HG02943 (cell line): ENCODE measurements around the gene TTPAL.

Experiments used
- ATAC-seq: cut with Tn5 transposase; IDR thresholded peaks from one replicate; pipeline ENCODE4 v1.9.1; 2021; ENCODE audit warnings: mild to moderate bottlenecking, low read depth, moderate library complexity; ENCODE audit not compliant: unreplicated experiment

Gene TTPAL

GRCh38 chr20:44532981-44533331 is 57.3 kb downstream of the TTPAL start:
- no peak for ATAC-seq

- no peak for ATAC-seq
These were observed 58.3 kb downstream of the TTPAL start for GRCh38 chr20:44533928-44534327.

DNA sequence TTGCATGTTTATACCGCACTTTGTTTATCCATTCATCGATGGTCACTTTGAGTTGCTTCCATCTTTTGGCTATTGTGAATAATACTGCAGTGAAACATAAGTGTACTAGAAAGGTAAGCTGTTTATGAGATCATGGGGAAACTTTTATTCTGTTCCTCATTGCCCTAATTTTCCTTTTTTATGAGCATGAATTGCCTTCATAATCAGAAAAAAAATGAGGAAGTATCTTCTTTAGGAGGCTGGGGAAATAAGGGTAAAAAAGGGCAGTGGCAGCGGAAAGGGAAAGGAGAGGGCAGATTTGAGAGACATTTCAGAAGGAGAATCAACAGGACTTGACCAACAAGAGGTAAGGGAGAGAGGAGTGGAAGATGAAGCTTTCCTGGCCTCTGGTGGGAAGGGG is 60.5 kb downstream of the TTPAL start:
- no peak for ATAC-seq

GRCh38 chr20:44537993-44538392 is 62.3 kb downstream of the TTPAL start:
- ATAC-seq, result no peak

GRCh38 chr20:44540834-44541233 is 65.2 kb downstream of the TTPAL start:
- ATAC-seq, result no peak

DNA sequence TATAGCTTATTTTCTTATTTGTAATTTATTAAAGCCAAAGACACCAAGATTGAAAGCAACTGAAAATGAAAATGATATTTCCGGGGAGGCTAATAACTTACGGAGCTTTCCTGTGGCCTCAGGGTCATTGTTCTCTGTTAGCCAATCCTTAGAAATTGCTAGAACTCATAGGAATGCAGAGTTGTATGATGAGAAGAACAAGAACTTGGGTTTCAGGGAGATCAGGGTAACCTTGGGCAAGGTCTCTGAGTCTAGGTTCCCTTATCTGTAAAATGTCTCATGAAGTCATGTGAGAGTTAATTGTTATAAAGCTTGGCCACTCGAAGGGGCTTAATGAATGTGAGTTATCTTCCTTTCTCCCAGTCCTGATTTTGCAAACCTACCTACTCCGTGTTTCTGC is 66.3 kb downstream of the TTPAL start:
- no peak for ATAC-seq

DNA sequence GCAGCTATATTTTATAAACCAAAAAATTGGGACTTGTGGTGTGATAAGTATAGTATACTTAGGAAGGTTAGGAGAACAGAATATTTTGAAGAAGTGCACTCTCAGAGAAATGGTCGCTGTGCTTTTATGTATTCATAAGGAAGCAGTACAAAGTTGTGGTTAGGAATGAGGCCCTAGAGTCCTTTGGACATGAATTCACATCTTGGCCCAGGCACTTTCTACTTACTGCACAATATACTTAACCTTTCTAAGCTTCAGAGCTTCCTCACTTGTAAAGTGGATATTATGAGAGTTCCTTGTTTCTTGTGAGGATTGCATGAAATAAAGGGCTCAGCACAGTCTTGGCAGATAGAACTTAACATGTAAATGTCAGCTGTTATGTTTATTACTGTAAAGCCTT is 67.2 kb downstream of the TTPAL start:
- no peak for ATAC-seq

DNA sequence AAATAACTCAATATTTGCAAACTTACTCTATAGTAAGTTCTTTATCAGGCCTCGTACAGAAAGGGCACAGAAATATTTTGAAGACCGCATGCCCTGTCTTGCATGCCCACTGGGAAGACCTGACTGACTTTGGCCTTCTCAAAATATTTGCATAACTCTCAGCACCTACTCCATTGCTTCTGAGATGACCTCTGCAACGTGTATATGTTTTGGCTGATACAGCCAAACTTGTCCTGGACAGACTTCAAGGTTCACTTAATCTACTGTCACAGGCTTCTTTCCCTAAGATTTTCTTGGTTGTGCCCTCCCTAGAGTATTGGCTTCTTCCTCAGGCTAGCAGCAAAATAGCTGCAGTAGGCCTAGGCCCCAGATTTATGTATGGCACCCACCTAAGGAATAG is 67.7 kb downstream of the TTPAL start:
- ATAC-seq, result no peak
